Keratinocyte (primary cell): ENCODE results near the gene ABL1. TPM values are rescaled to one million over a fixed set of nuclear protein-coding genes. Genes with fewer than 3 reads are reported as not detected.
"Not testable (repeated sequence)": the region's sequence is repeated elsewhere in the genome, so short reads cannot be mapped to it uniquely, and the experiment has no call there.

Source experiments
- DNase-seq: peaks from one replicate; pipeline ENCODE4 v3.0.0-alpha.2; 2011; ENCODE audit warnings: low read depth, missing footprints, low spot score
- FAIRE-seq: peaks from 2 replicates; lab custom pipeline; 2011; peaks lifted over from hg19 to GRCh38; lab: Jason Lieb, UNC
- H2AFZ ChIP-seq: 2 replicates; pipeline ENCODE4 v1.6.0; 2012; ENCODE audit warnings: low read length, control low read depth, inconsistent platforms; ENCODE audit not compliant: control insufficient read depth
- H3K27ac ChIP-seq: 2 replicates; pipeline ENCODE4 v1.5.1; 2011; ENCODE audit warnings: low read length; ENCODE audit not compliant: control insufficient read depth, insufficient read depth
- H3K27me3 ChIP-seq: 3 replicates; pipeline ENCODE4 v1.6.0; 2011; ENCODE audit warnings: low read length; ENCODE audit not compliant: control insufficient read depth, insufficient read depth; ENCODE audit errors: extremely low read depth
- H3K36me3 ChIP-seq, 2 experiments: 2 replicates in 1 of 2; 3 replicates in 1 of 2; pipeline ENCODE4 v1.5.1; 2011; ENCODE audit warnings: low read length in 2 of 2, mild to moderate bottlenecking in 1 of 2; ENCODE audit not compliant: control insufficient read depth in 2 of 2, insufficient read depth in 2 of 2; ENCODE audit errors: extremely low read depth in 1 of 2
- H3K4me1 ChIP-seq: 3 replicates; pipeline ENCODE4 v1.5.1; 2011; ENCODE audit warnings: low read length; ENCODE audit not compliant: control insufficient read depth, insufficient read depth; ENCODE audit errors: extremely low read depth
- H3K4me2 ChIP-seq: 3 replicates; pipeline ENCODE4 v1.6.0; 2011; ENCODE audit warnings: low read depth, low read length; ENCODE audit not compliant: control insufficient read depth, insufficient read depth; ENCODE audit errors: extremely low read depth
- H3K4me3 ChIP-seq, 3 experiments: fragments of 200-600 bp in 1 of 3; sonication (generic) in 1 of 3; 2 replicates in 2 of 3; 3 replicates in 1 of 3; pipeline ENCODE4 v1.5.1; 2011 to 2016; ENCODE audit warnings: low read length in 3 of 3, mild to moderate bottlenecking in 3 of 3, control low read depth in 2 of 3, inconsistent platforms in 1 of 3, low read depth in 1 of 3, mixed read lengths in 1 of 3, mixed run types in 1 of 3, moderate library complexity in 1 of 3; ENCODE audit not compliant: control insufficient read depth in 2 of 3, insufficient read depth in 2 of 3; ENCODE audit errors: extremely low read depth in 1 of 3
- H3K79me2 ChIP-seq: 2 replicates; pipeline ENCODE4 v1.6.0; 2012; ENCODE audit warnings: low read length; ENCODE audit not compliant: control insufficient read depth, insufficient read depth
- H3K9ac ChIP-seq: 3 replicates; pipeline ENCODE4 v1.6.0; 2011; ENCODE audit warnings: low read length; ENCODE audit not compliant: control insufficient read depth, insufficient read depth; ENCODE audit errors: extremely low read depth
- H3K9me1 ChIP-seq: 3 replicates; pipeline ENCODE4 v1.6.0; 2011; ENCODE audit warnings: low read length; ENCODE audit not compliant: control insufficient read depth, insufficient read depth; ENCODE audit errors: extremely low read depth
- H3K9me3 ChIP-seq: 2 replicates; pipeline ENCODE4 v1.5.1; 2012; ENCODE audit warnings: low read depth, low read length; ENCODE audit not compliant: control insufficient read depth
- H4K20me1 ChIP-seq: 3 replicates; pipeline ENCODE4 v1.6.0; 2011; ENCODE audit warnings: low read length; ENCODE audit not compliant: control insufficient read depth, insufficient read depth; ENCODE audit errors: extremely low read depth
- CTCF ChIP-seq, 3 experiments: IDR thresholded peaks in 1 of 3; conservative IDR thresholded peaks in 1 of 3; optimal IDR thresholded peaks in 1 of 3; 2 replicates in 2 of 3; 3 replicates in 1 of 3; pipeline versions ENCODE3 to v1.5.1; 2011; ENCODE audit warnings: low read length in 3 of 3, mild to moderate bottlenecking in 3 of 3, moderate library complexity in 2 of 3, control low read depth in 1 of 3, inconsistent platforms in 1 of 3; ENCODE audit not compliant: insufficient read depth in 2 of 3; ENCODE audit errors: extremely low read depth in 1 of 3
- EZH2 ChIP-seq: IDR thresholded peaks from one replicate; pipeline ENCODE4 v1.6.1; 2012; ENCODE audit warnings: inconsistent platforms, mild to moderate bottlenecking, low read length, moderate library complexity
- dilution Hi-C: fragments of 300-500 bp; cut with MboI; formaldehyde crosslinking; loops from one replicate; pipeline ENCODE4 v1.7.0; 2020; ENCODE audit warnings: low sequenced_read_pairs; ENCODE audit not compliant: extremely low pct_ligation_motif_present
- polyA plus RNA-seq, 5 experiments: library from polyadenylated mRNA; depleted of rRNA in 3 of 5; stranded (reverse) in 3 of 5; stranded (forward) in 1 of 5; unstranded in 1 of 5; fragments of >200 nt; gene quantifications; 1 replicate in 1 of 5; 2 replicates in 3 of 5; 3 replicates in 1 of 5; pipeline versions ENCODE4 v1.2.1 to v1.2.3, GENCODE V29; 2011 to 2012; ENCODE audit warnings: missing spikeins in 2 of 5, low read depth in 1 of 5, low replicate concordance in 1 of 5

Gene ABL1
- polyA plus RNA-seq, 1 donor (not counting 4 experiments of a cell fraction or from before 2014, with no cell fraction given), result 17.0 TPM

GRCh38 chr9:130847306-130848217 is 12.5 kb downstream of the ABL1 start:
- no peaks in the 10 kb centered on the region for H4K20me1 ChIP-seq
- H3K27me3 ChIP-seq, result no peaks in the 10 kb centered on the region
- peaks cover 74% of the 10 kb centered on the region for H3K79me2 ChIP-seq
- dilution Hi-C loops, result no loop called here
- peaks cover 28% of the 10 kb centered on the region for H3K4me1 ChIP-seq
- peak overlapping the region; percentile 65 for H3K27ac ChIP-seq
- peak overlapping the region; percentile 38 for H3K4me2 ChIP-seq
- H3K4me3 ChIP-seq, result peak overlapping the region in 2 of 3 experiments; percentile 2 to 9
- H3K9me1 ChIP-seq, result peaks cover 4% of the 10 kb centered on the region
- peak; percentile 86 for FAIRE-seq
- H2AFZ ChIP-seq, result no peak overlapping the region
- H3K9me3 ChIP-seq, result no peaks in the 10 kb centered on the region
- TF ChIP-seq CTCF (optimal IDR thresholded peaks at IDR 0.05 in 1 of 3, IDR thresholded peaks at IDR 0.05 in 1 of 3, conservative IDR thresholded peaks at IDR 0.05 in 1 of 3; ENCODE audit: extremely low read depth in 1 of 3, insufficient read depth in 2 of 3, low read length in 3 of 3) (peak in 2 of 3 experiments; percentile 27 to 58), EZH2 (no peak)
- no peaks in the 10 kb centered on the region for H3K36me3 ChIP-seq
- peak; percentile 74 for DNase-seq
- H3K9ac ChIP-seq, result peak overlapping the region; percentile 8

- H4K20me1 ChIP-seq, H3K36me3 ChIP-seq, H3K27me3 ChIP-seq, H3K27ac ChIP-seq, dilution Hi-C loops, H3K9me3 ChIP-seq, H3K4me3 ChIP-seq, H3K9ac ChIP-seq, FAIRE-seq, DNase-seq, H3K9me1 ChIP-seq, H3K4me2 ChIP-seq, H2AFZ ChIP-seq: not testable (repeated sequence)
- peaks cover 28% of the 10 kb centered on the region for H3K4me1 ChIP-seq
- H3K79me2 ChIP-seq, result peaks cover 68% of the 10 kb centered on the region
Measured at GRCh38 chr9:130848514-130848913, 13.5 kb downstream of the ABL1 start.
